CD4-positive, alpha-beta memory T cell (primary cell): ENCODE results near the gene ZNF184. TPM values are rescaled to one million over a fixed set of nuclear protein-coding genes. Genes with fewer than 3 reads are reported as not detected.
A peak's percentile ranks its signal among the peaks of the same experiment; 100 is the strongest.

Experiments used
- CTCF ChIA-PET: fragments of 350-600 bp; sonication (Branson Sonifier 250); formaldehyde crosslinking; loops from one replicate; lab custom pipeline; 2021; ENCODE audit warnings: inconsistent platforms; ENCODE audit not compliant: partially characterized antibody; lab: Charles Lee
- POLR2A ChIA-PET: fragments of 350-600 bp; sonication (Branson Sonifier 250); formaldehyde crosslinking; loops from one replicate; lab custom pipeline; 2021; ENCODE audit not compliant: partially characterized antibody; lab: Charles Lee
- DNase-seq, 5 donors: peaks; one replicate each; pipeline versions ENCODE4 v3.0.0 to v3.0.0-alpha.2; 2020 to 2022; ENCODE audit warnings: mixed read lengths in 1 of 5
- H3K27ac ChIP-seq: one replicate; pipeline ENCODE4 v1.7.0; 2013; ENCODE audit warnings: low read depth, low read length
- H3K27me3 ChIP-seq: 2 replicates; pipeline ENCODE4 v1.7.0; 2013; ENCODE audit warnings: mild to moderate bottlenecking, low read length, moderate library complexity; ENCODE audit not compliant: insufficient read depth
- H3K36me3 ChIP-seq: 2 replicates; pipeline ENCODE4 v1.7.0; 2013; ENCODE audit warnings: mild to moderate bottlenecking, low read length, moderate library complexity; ENCODE audit not compliant: insufficient read depth
- H3K4me1 ChIP-seq: 2 replicates; pipeline ENCODE4 v1.7.0; 2013; ENCODE audit warnings: mild to moderate bottlenecking, low read length, moderate library complexity; ENCODE audit not compliant: insufficient read depth
- H3K4me3 ChIP-seq, 2 donors: one replicate each; pipeline ENCODE4 v1.7.0; 2013; ENCODE audit warnings: low read length in 2 of 2, mild to moderate bottlenecking in 1 of 2
- H3K9me3 ChIP-seq, 2 donors: one replicate each; pipeline ENCODE4 v1.7.0; 2013; ENCODE audit warnings: low read length in 2 of 2, control low read depth in 1 of 2; ENCODE audit not compliant: control insufficient read depth in 1 of 2
- H3K27ac Mint-ChIP-seq, 7 donors: one replicate each; pipeline ENCODE4 v1.8.0; 2020 to 2021; ENCODE audit warnings: mixed read lengths in 7 of 7, mild to moderate bottlenecking in 6 of 7, inconsistent platforms in 3 of 7, moderate library complexity in 3 of 7
- H3K27me3 Mint-ChIP-seq, 2 donors: one replicate each; pipeline ENCODE4 v1.8.0; 2020 to 2021; ENCODE audit warnings: mixed read lengths in 2 of 2
- H3K36me3 Mint-ChIP-seq, 2 donors: one replicate each; pipeline ENCODE4 v1.8.0; 2020 to 2021; ENCODE audit warnings: mixed read lengths in 2 of 2, inconsistent platforms in 1 of 2, mild to moderate bottlenecking in 1 of 2
- H3K4me1 Mint-ChIP-seq, 4 donors: one replicate each; pipeline ENCODE4 v1.8.0; 2020 to 2021; ENCODE audit warnings: mixed read lengths in 4 of 4, mild to moderate bottlenecking in 1 of 4
- H3K4me3 Mint-ChIP-seq, 8 donors: one replicate each; pipeline ENCODE4 v1.8.0; 2020 to 2021; ENCODE audit warnings: mixed read lengths in 8 of 8, mild to moderate bottlenecking in 7 of 8, moderate library complexity in 6 of 8, inconsistent platforms in 3 of 8
- H3K9me3 Mint-ChIP-seq, 8 donors: one replicate each; pipeline ENCODE4 v1.8.0; 2020 to 2021; ENCODE audit warnings: mixed read lengths in 8 of 8, mild to moderate bottlenecking in 5 of 8, inconsistent platforms in 3 of 8, moderate library complexity in 1 of 8
- intact Hi-C: fragments of 100-400 bp; cut with micrococcal nuclease; formaldehyde crosslinking; loops from one replicate; pipeline ENCODE4 v1.15.1; 2023
- polyA plus RNA-seq, 2 donors: library from polyadenylated mRNA; unstranded; fragments of 300-500 nt; fragmentation: Illumina TruSeq; gene quantifications; one replicate each; pipeline ENCODE4 v1.2.3, GENCODE V29; 2021
- total RNA-seq, 2 experiments: library from RNA; stranded (reverse); gene quantifications; one replicate each; pipeline ENCODE4 v1.2.3, GENCODE V29; 2021

Gene ZNF184
- total RNA-seq (10 to 100 TPM; 15.2 to 17.4 TPM), polyA plus RNA-seq (10 to 100 TPM in 1 of 2 donors, 1 to 10 TPM in 1; 4.8 to 12.7 TPM)

DNA sequence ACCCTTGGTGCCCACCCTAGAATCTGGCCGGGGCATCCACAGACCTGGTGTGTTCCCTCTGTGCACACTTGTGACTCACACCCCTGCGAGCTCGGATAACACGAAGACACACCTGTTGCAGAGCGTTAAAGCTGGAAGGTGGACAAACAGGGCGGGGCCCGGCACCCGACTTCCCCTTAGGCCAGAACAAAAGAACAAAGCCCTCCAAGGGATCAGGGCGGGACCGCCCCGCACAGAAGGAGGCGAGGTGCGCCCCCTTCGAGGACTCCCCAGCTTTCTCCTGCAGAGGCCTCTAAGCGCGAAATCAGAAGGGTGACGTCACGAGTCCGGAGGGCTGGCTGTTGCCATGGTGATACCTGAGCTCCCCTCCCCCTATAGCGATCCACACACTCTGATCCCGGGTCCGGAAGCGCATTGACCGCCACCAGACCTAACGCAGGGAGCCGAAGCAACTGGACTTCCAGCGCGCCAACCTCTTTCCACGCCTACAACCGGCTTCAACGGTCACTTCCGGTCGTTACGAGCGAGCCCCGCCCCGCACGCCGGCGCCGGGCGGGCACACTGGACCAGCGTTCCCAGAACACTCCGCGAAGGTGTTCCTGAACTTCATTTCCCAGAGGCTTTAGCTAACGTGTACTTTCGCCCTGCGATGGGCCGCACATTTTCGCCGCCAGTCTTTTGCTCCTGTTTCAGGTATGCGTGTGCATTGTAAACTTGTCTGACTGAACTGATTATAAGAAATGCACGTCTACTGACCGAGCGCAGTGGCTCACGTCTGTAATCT, at the start of gene ZNF184:
Gene ZNF184, minus strand, starts transcription at position 489 of the 784 bp plus-strand sequence. CDS start 811 bp downstream, outside the sequence.
- Mint-ChIP-seq H3K4me3 (peak within 1 kb of the TSS; percentile 92 to 99 (median 96)), H3K27me3 (no peaks in the 10 kb centered on the region), H3K4me1 (peaks cover 33 to 65% (median 43%) of the 10 kb centered on the region in 4 donors), H3K36me3 (peaks cover 24 to 36% of the 10 kb centered on the region in 2 donors), H3K27ac (peak within 1 kb of the TSS; percentile 93 to 99 (median 96)), H3K9me3 (no peaks in the 10 kb centered on the region)
- DNase-seq: peak; percentile 86 to 90 (median 89)
- ChIA-PET POLR2A (interaction anchor here (0.6 to 3.2 kb wide), 32 partner anchors 11 to 1449 kb away, joined by 3 to 16 read pairs (median 4); partner anchors contain the start of gene ZNF391), CTCF (interaction anchor here (0.9 to 2.4 kb wide), 6 partner anchors 10 to 346 kb away, joined by 3 to 10 read pairs (median 3); no protein-coding TSS in a partner anchor)
- H3K9me3 ChIP-seq: no peaks in the 10 kb centered on the region
- H3K27me3 ChIP-seq: no peaks in the 10 kb centered on the region
- peak within 1 kb of the TSS; percentile 92 for H3K27ac ChIP-seq
- peaks cover 56% of the 10 kb centered on the region for H3K4me1 ChIP-seq
- peak within 1 kb of the TSS; percentile 70 to 98 for H3K4me3 ChIP-seq
- peaks cover 9% of the 10 kb centered on the region for H3K36me3 ChIP-seq
- intact Hi-C loops: loop anchor here (1.0 to 10.0 kb wide), 4 partner anchors 280 to 1158 kb away; partner anchors contain the start of genes ZNF165 and ZSCAN31

DNA sequence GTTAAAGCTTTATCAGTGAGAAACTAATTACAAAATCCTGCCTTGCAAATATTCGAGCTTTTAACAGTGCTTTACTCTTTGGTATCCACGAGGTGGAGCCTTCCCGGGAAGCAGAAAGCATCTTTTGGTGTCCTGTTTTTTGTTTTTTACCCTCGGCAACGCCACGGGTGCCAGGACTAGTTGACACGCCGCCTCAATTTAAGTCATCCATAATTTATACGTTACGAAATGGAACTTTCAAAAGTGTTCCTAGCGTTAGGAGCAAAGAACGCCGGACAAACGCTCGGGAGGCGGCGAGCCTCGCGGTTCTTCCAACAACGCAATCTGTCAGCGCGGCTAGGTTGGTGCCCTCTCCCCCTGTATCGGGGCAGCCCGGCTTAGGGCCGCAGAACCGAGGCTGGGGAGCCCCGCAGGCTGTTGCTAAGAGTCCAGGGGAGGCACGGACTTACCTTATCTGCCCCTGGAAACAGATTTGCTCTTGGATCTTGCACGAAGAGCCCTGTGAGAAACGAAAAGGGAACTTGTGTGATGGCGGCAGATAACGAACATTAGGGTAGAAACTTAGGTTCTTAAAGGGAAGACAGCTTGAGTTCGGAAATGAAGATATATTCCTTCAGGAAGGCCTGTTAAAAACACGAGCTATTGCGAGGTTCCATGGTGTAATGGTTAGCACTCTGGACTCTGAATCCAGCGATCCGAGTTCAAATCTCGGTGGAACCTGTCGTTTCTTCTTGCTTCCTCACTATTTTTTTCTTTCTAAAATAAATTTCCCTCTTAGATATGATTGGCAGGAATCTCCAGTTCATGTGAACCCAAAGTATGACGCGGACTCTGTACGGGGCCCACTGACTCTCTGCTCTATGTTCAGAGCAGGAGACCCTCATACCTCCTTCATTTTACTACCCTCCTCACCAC, 46.2 kb upstream of the ZNF184 start:
- CTCF ChIA-PET: interaction anchor here (0.6 to 4.2 kb wide), 24 partner anchors 10 to 1854 kb away, joined by 3 to 47 read pairs (median 4); partner anchors contain the start of gene ZNF184

GRCh38 chr6:27517928-27518787, 45.3 kb upstream of the ZNF184 start:
- H3K4me3 Mint-ChIP-seq: peak overlapping the region; percentile 87 to 93 (median 89)
- DNase-seq: peak in 1 of 5 donors; percentile 7
- Histone ChIP-seq H3K27me3 (no peaks in the 10 kb centered on the region), H3K4me1 (peaks cover 9% of the 10 kb centered on the region), H3K27ac (no peak overlapping the region), H3K36me3 (no peaks in the 10 kb centered on the region), H3K9me3 (no peaks in the 10 kb centered on the region), H3K4me3 (peak overlapping the region; percentile 66 to 76)
- peaks cover 0 to 12% of the 10 kb centered on the region in 2 donors for H3K36me3 Mint-ChIP-seq
- H3K9me3 Mint-ChIP-seq: no peaks in the 10 kb centered on the region
- intact Hi-C loops: loop anchor here (1.0 to 2.0 kb wide), 6 partner anchors 39 to 385 kb away; partner anchors contain the start of gene POM121L2
- POLR2A ChIA-PET: interaction anchor here (0.7 to 3.0 kb wide), 10 partner anchors 8 to 377 kb away, joined by 3 to 28 read pairs (median 8); partner anchors contain the start of genes ZNF184 and ZNF391
- peaks cover 17 to 26% of the 10 kb centered on the region in 2 donors for H3K27me3 Mint-ChIP-seq
- CTCF ChIA-PET: interaction anchor here (0.6 to 4.2 kb wide), 22 partner anchors 9 to 1853 kb away, joined by 3 to 47 read pairs (median 4); no protein-coding TSS in a partner anchor
- peak overlapping the region in 5 of 7 donors; percentile 5 to 91 (median 88) for H3K27ac Mint-ChIP-seq
- H3K4me1 Mint-ChIP-seq: peaks cover 12 to 31% (median 18%) of the 10 kb centered on the region in 4 donors

More for the DNA sequence above, 46.2 kb upstream of the ZNF184 start:
- Histone ChIP-seq H3K27ac (peak overlapping the region; percentile 64), H3K27me3 (no peaks in the 10 kb centered on the region), H3K9me3 (no peaks in the 10 kb centered on the region), H3K4me1 (peaks cover 9% of the 10 kb centered on the region), H3K4me3 (peak overlapping the region; percentile 66 to 76), H3K36me3 (no peaks in the 10 kb centered on the region)
- intact Hi-C loops: loop anchor here (1.0 to 2.0 kb wide), 9 partner anchors 16 to 384 kb away; partner anchors contain the start of gene POM121L2
- POLR2A ChIA-PET: interaction anchor here (0.7 to 3.0 kb wide), 12 partner anchors 9 to 376 kb away, joined by 3 to 28 read pairs (median 6); partner anchors contain the start of genes ZNF184 and ZNF391
- peak overlapping the region; percentile 87 to 93 (median 89) for H3K4me3 Mint-ChIP-seq
- no peaks in the 10 kb centered on the region for H3K9me3 Mint-ChIP-seq
- peaks cover 9 to 20% of the 10 kb centered on the region in 2 donors for H3K27me3 Mint-ChIP-seq
- DNase-seq: peak; percentile 63 to 72 (median 68)
- peaks cover 0 to 12% of the 10 kb centered on the region in 2 donors for H3K36me3 Mint-ChIP-seq
- H3K4me1 Mint-ChIP-seq: peaks cover 12 to 31% (median 18%) of the 10 kb centered on the region in 4 donors
- peak overlapping the region; percentile 51 to 91 (median 88) for H3K27ac Mint-ChIP-seq

GRCh38 chr6:27517238-27517637, 44.3 kb upstream of the ZNF184 start:
- Histone ChIP-seq H3K27ac (no peak overlapping the region), H3K4me3 (no peak overlapping the region), H3K4me1 (peaks cover 9% of the 10 kb centered on the region), H3K36me3 (no peaks in the 10 kb centered on the region), H3K9me3 (no peaks in the 10 kb centered on the region), H3K27me3 (peaks cover 5% of the 10 kb centered on the region)
- intact Hi-C loops: no loop called here
- DNase-seq: no peak
- H3K9me3 Mint-ChIP-seq: no peaks in the 10 kb centered on the region
- peaks cover 25 to 33% of the 10 kb centered on the region in 2 donors for H3K27me3 Mint-ChIP-seq
- peak overlapping the region in 3 of 8 donors; percentile 31 to 64 (median 41) for H3K4me3 Mint-ChIP-seq
- no peak overlapping the region for H3K27ac Mint-ChIP-seq
- peaks cover 12 to 31% (median 18%) of the 10 kb centered on the region in 4 donors for H3K4me1 Mint-ChIP-seq
- peaks cover 0 to 12% of the 10 kb centered on the region in 2 donors for H3K36me3 Mint-ChIP-seq
- ChIA-PET POLR2A (no interaction called here), CTCF (interaction anchor here (2.7 to 4.2 kb wide), 3 partner anchors 12 to 379 kb away, joined by 24 to 47 read pairs (median 40); no protein-coding TSS in a partner anchor)

DNA sequence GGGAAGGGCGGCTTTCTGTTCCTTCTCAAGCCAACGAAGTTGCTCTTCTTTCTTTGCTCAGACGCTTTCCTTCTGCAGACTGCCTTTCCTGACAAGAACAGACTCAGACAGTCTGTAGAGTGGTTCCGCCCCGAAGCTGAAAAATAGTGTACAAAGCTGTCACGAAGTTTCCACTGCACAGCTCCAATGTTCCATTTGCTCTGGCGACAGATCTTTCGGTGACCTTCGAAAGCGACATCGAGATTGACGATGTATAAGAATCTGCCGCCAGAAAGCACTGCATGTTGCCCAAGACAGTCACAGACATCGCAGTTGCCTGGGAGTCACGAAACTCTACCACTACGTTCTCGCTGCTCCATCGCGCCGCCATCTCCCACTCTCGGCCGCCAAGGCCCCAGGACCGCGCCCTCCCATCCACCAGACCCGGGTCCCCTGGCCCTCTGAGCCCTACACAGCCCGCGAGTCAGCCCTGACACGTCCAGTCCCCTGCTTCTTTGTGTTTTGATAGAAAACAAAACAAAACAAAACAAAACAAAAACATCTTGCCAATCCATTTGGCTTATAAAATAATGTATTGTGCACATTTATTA, 42.1 kb upstream of the ZNF184 start:
- H3K4me3 ChIP-seq: no peak overlapping the region
- ChIA-PET CTCF (interaction anchor here (1.4 kb wide), 1 partner anchor 338 kb away, joined by 3 read pairs; no protein-coding TSS in a partner anchor), POLR2A (interaction anchor here (1.0 kb wide), 1 partner anchor 9 kb away, joined by 3 read pairs; no protein-coding TSS in a partner anchor)
- H3K27ac Mint-ChIP-seq: peak overlapping the region in 2 of 7 donors; percentile 9 to 70
- H3K27me3 ChIP-seq: peaks cover 16% of the 10 kb centered on the region
- H3K4me3 Mint-ChIP-seq: peak overlapping the region; percentile 53 to 84 (median 74)
- no peaks in the 10 kb centered on the region for H3K9me3 Mint-ChIP-seq
- peaks cover 38 to 45% of the 10 kb centered on the region in 2 donors for H3K27me3 Mint-ChIP-seq
- H3K36me3 Mint-ChIP-seq: peaks cover 0 to 12% of the 10 kb centered on the region in 2 donors
- H3K27ac ChIP-seq: no peak overlapping the region
- DNase-seq: no peak
- intact Hi-C loops: no loop called here
- no peaks in the 10 kb centered on the region for H3K36me3 ChIP-seq
- peaks cover 9% of the 10 kb centered on the region for H3K4me1 ChIP-seq
- H3K4me1 Mint-ChIP-seq: peaks cover 12 to 30% (median 18%) of the 10 kb centered on the region in 4 donors
- H3K9me3 ChIP-seq: no peaks in the 10 kb centered on the region
